K562 (cell line): ENCODE measurements around the gene LGR6. TPM values are rescaled to one million over a fixed set of nuclear protein-coding genes. Genes with fewer than 3 reads are reported as not detected.

Experiments
- BRF1 ChIP-seq: IDR thresholded peaks from 3 replicates; pipeline ENCODE4 v1.6.1; 2011; ENCODE audit warnings: borderline replicate concordance, mild to moderate bottlenecking; ENCODE audit not compliant: insufficient read length; ENCODE audit errors: extremely low read depth
- CTCF ChIP-seq, 3 experiments: IDR thresholded peaks in 2 of 3; conservative IDR thresholded peaks in 1 of 3; 2 replicates each; pipeline ENCODE4 v1.5.1; 2011 to 2012; ENCODE audit warnings: low read length in 3 of 3, mild to moderate bottlenecking in 3 of 3, control low read depth in 2 of 3, improper control_type of control experiment in 1 of 3, inconsistent platforms in 1 of 3, low read depth in 1 of 3, mixed read lengths in 1 of 3, moderate library complexity in 1 of 3; ENCODE audit not compliant: insufficient read depth in 2 of 3
- CXXC5 ChIP-seq: fragments of 250-450 bp; sonication (Bioruptor Pico); IDR thresholded peaks from 2 replicates; pipeline ENCODE4 v1.8.0; 2022; ENCODE audit warnings: inconsistent platforms, mild to moderate bottlenecking, moderate library complexity
- E2F8 ChIP-seq: fragments of 450-650 bp; IDR thresholded peaks from 2 replicates; pipeline ENCODE4 v1.7.1; 2018; ENCODE audit warnings: mild to moderate bottlenecking, low read depth; ENCODE audit not compliant: partially characterized antibody
- ERF ChIP-seq: fragments of 450-650 bp; formaldehyde crosslinking; IDR thresholded peaks from 2 replicates; pipeline ENCODE4 v1.4.0; 2020; ENCODE audit warnings: mild to moderate bottlenecking, mixed read lengths
- GATAD2B ChIP-seq: fragments of 450-650 bp; IDR thresholded peaks from 2 replicates; pipeline ENCODE4 v1.6.1; 2017; ENCODE audit warnings: mild to moderate bottlenecking, borderline replicate concordance
- KHSRP ChIP-seq: fragments of 450-650 bp; IDR thresholded peaks from 2 replicates; pipeline ENCODE4 v1.6.1; 2017
- MEF2D ChIP-seq: conservative IDR thresholded peaks from 2 replicates; pipeline ENCODE4 v1.6.1; 2016; ENCODE audit warnings: low read depth, missing genetic modification characterization, missing compliant biosample characterization
- MYC ChIP-seq, 2 experiments: fragments of 250-450 bp in 1 of 2; sonication (Bioruptor Pico) in 1 of 2; IDR thresholded peaks; 2 replicates each; pipeline versions ENCODE4 v1.5.1 to v1.6.1; 2012 to 2021; ENCODE audit warnings: low read depth in 2 of 2, borderline replicate concordance in 1 of 2, improper control_type of control experiment in 1 of 2, low read length in 1 of 2, mild to moderate bottlenecking in 1 of 2, moderate library complexity in 1 of 2
- PML ChIP-seq: IDR thresholded peaks from 2 replicates; pipeline ENCODE4 v1.6.1; 2012; ENCODE audit warnings: low read length, inconsistent platforms
- RB1 ChIP-seq: fragments of 450-650 bp; IDR thresholded peaks from 2 replicates; pipeline ENCODE4 v1.6.1; 2017; ENCODE audit warnings: low read depth, mild to moderate bottlenecking
- SMC3 ChIP-seq: conservative IDR thresholded peaks from 2 replicates; pipeline ENCODE4 v1.6.1; 2011; ENCODE audit warnings: low read depth, low read length, improper control_type of control experiment; ENCODE audit not compliant: insufficient read depth
- TFAP4 ChIP-seq: sonication (generic); formaldehyde crosslinking; IDR thresholded peaks from 2 replicates; pipeline ENCODE4 v1.8.0; 2022; ENCODE audit warnings: missing genetic modification reagents, mild to moderate bottlenecking, moderate library complexity, borderline replicate concordance
- XRCC5 ChIP-seq: fragments of 200-400 bp; formaldehyde crosslinking; IDR thresholded peaks from 2 replicates; pipeline ENCODE4 v1.6.1; 2017; ENCODE audit warnings: low read depth, mild to moderate bottlenecking, low read length
- ZBTB33 ChIP-seq: sonication (generic); formaldehyde crosslinking; IDR thresholded peaks from 2 replicates; pipeline ENCODE4 v1.8.1; 2023; ENCODE audit warnings: mild to moderate bottlenecking, missing genetic modification reagents
- ZNF668 ChIP-seq: fragments of 250-450 bp; sonication (Bioruptor Pico); IDR thresholded peaks from 2 replicates; pipeline ENCODE4 v1.8.0; 2022; ENCODE audit warnings: mild to moderate bottlenecking, inconsistent platforms
- polyA plus RNA-seq, 8 experiments: library from polyadenylated mRNA; depleted of rRNA in 4 of 8; stranded (reverse) in 5 of 8; unstranded in 3 of 8; fragments of >200 nt; fragmentation: Nextera tagmentation in 2 of 8; fragmentation: Illumina TruSeq in 1 of 8; extraction: Ambion mirVana in 2 of 8; extraction: Trizol in 1 of 8; gene quantifications; 2 replicates each; pipeline versions ENCODE4 v1.2.1 to v1.2.3, GENCODE V29; 2011 to 2014; ENCODE audit warnings: inconsistent platforms in 1 of 8, missing spikeins in 1 of 8
- total RNA-seq, 7 experiments: library from RNA; depleted of rRNA in 6 of 7; stranded (reverse); fragments of >200 nt in 6 of 7; fragmentation: Illumina TruSeq in 2 of 7; extraction: Trizol in 2 of 7; gene quantifications; 2 replicates each; pipeline versions ENCODE4 v1.2.1 to v1.2.3, GENCODE V29; 2011 to 2021; ENCODE audit warnings: low replicate concordance in 1 of 7

The LGR6 gene
- total and polyA plus RNA-seq, 9 of the 15 experiments (the other 6 are each of a cell fraction or from before 2014, with no cell fraction given): 0.01 to 0.54 (median 0.17) TPM; not detected in 1

GRCh38 chr1:202154766-202155477, 38.7 kb upstream of the LGR6 start (continued):
- TF ChIP-seq SMC3 (peak; percentile 69), ERF (CRISPR knock-in tag) (0 out of 2 replicates have a peak, but pooled peaks have one; percentile 41), BRF1 (no peak), MEF2D (tag) (no peak), GATAD2B (no peak), TFAP4 (CRISPR knock-in tag) (peak; percentile 59; the same call in 1 of the 2 replicates), ZBTB33 (CRISPR knock-in tag) (0 out of 2 replicates have a peak, but pooled peaks have one; percentile 35), RB1 (peak; percentile 66; the same call in 1 of the 2 replicates), MYC (IDR thresholded peaks at IDR 0.05; ENCODE audit: low read depth, low read length) (0 out of 2 replicates have a peak, but pooled peaks have one; percentile 14), MYC (CRISPR knock-in tag; IDR thresholded peaks at IDR 0.05; ENCODE audit: borderline replicate concordance, low read depth) (no peak), CXXC5 (0 out of 2 replicates have a peak, but pooled peaks have one; percentile 29), KHSRP (no peak), XRCC5 (peak; percentile 58; the same call in 1 of the 2 replicates), PML (0 out of 2 replicates have a peak, but pooled peaks have one; percentile 31), CTCF (IDR thresholded peaks at IDR 0.05 in 2 of 3, conservative IDR thresholded peaks at IDR 0.05 in 1 of 3; ENCODE audit: insufficient read depth in 2 of 3, low read depth in 1 of 3, low read length in 3 of 3) (peak; percentile 85 to 88 (median 87)), ZNF668 (CRISPR knock-in tag) (no peak), E2F8 (peak; percentile 12)
